ENCODE results near the gene ETAA1.

ETAA1 gene

DNA sequence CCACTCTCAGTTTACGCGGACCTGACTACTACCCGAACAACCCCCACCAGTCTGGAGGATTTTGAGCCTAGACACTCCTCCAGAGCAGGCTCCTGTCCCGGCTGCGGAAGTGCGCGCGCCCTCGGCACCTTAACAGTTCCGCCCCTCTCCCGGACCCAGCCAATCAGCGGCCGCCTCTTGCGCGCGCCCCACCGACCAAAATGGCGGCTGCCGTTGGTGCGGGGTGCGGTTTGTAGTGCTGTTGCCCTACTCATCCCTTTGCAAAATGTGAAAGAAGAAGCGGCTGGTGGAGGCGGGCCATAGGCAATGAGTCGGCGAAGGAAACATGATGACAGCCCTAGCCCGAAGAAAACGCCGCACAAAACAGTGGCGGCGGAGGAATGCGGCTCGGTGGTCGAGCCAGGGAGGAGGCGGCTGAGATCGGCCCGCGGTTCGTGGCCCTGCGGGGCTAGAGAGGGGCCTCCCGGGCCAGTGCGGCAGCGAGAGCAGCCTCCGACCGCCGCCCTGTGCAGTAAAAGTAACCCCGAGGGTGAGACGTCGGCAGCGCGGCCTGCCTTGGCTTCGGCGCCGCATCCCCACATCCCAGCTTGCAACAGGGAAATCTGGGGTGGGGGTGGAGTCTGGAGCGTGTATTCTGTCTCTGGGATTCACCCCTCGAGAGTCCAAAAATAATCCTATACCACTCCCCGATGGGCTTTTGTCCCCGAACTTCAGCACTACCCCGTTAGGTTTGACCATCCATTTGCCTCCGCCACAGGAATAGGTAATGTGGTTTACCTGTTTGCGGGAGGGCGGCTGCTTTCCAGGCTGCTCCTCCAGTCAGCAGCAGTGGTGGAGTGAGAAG is at the start of gene ETAA1:
TSS of gene ETAA1 (plus strand) at position 191 of the 844 bp plus-strand sequence. CDS start at position 307, 116 bp downstream.
- peak within 1 kb of the TSS; percentile 79 for H3K4me3 ChIP-seq (ENCODE audit: low read depth, low read length)
- DNase-seq (ENCODE audit: low read depth, low spot score), result peak; percentile 91
- in situ Hi-C loops (cut with HindIII; ENCODE audit: low sequenced_read_pairs), result no loop called here
- TF ChIP-seq, protein P1, sequence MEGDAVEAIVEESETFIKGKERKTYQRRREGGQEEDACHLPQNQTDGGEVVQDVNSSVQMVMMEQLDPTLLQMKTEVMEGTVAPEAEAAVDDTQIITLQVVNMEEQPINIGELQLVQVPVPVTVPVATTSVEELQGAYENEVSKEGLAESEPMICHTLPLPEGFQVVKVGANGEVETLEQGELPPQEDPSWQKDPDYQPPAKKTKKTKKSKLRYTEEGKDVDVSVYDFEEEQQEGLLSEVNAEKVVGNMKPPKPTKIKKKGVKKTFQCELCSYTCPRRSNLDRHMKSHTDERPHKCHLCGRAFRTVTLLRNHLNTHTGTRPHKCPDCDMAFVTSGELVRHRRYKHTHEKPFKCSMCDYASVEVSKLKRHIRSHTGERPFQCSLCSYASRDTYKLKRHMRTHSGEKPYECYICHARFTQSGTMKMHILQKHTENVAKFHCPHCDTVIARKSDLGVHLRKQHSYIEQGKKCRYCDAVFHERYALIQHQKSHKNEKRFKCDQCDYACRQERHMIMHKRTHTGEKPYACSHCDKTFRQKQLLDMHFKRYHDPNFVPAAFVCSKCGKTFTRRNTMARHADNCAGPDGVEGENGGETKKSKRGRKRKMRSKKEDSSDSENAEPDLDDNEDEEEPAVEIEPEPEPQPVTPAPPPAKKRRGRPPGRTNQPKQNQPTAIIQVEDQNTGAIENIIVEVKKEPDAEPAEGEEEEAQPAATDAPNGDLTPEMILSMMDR (IDR thresholded peaks at IDR 0.05; ENCODE audit: low read depth, low read length), result no peak

- H3K4me3 ChIP-seq (ENCODE audit: low read depth, low read length), result no peak overlapping the region
- TF ChIP-seq, protein P1 (IDR thresholded peaks at IDR 0.05; ENCODE audit: low read depth, low read length), result no peak
- no peak for DNase-seq (ENCODE audit: low read depth, low spot score)
- in situ Hi-C loops (cut with HindIII; ENCODE audit: low sequenced_read_pairs), result no loop called here
Measured at GRCh38 chr2:67366832-67367412, 30.2 kb upstream of the ETAA1 start.

DNA sequence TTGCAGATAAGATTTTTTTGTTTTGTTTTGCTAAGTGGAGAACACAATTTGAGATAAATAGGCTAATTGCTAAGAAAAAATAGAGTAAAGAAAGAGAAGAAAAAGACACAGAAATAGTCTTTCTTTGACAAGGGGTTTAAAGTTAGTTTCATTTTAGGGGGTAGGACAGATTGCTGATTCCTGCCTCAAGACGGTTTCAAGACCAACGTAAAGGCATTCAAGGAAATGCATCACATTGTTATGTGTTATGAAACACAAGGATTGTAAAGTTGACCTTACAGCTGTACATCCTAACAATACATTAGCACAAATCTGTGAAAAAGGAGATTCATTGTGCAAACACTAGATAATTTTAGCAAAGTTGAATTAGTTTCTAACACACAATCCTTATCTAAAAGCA is 22.7 kb upstream of the ETAA1 start:
- no peak overlapping the region for H3K4me3 ChIP-seq (ENCODE audit: low read depth, low read length)
- TF ChIP-seq, protein P1 (IDR thresholded peaks at IDR 0.05; ENCODE audit: low read depth, low read length), result no peak
- no peak for DNase-seq (ENCODE audit: low read depth, low spot score)
- in situ Hi-C loops (cut with HindIII; ENCODE audit: low sequenced_read_pairs), result no loop called here

- H3K4me3 ChIP-seq (ENCODE audit: low read depth, low read length), result no peak overlapping the region
- TF ChIP-seq, protein P1 (IDR thresholded peaks at IDR 0.05; ENCODE audit: low read depth, low read length), result no peak
- in situ Hi-C loops (cut with HindIII; ENCODE audit: low sequenced_read_pairs), result no loop called here
- DNase-seq (ENCODE audit: low read depth, low spot score), result no peak
Measured at GRCh38 chr2:67374949-67375348, 22.2 kb upstream of the ETAA1 start.

DNA sequence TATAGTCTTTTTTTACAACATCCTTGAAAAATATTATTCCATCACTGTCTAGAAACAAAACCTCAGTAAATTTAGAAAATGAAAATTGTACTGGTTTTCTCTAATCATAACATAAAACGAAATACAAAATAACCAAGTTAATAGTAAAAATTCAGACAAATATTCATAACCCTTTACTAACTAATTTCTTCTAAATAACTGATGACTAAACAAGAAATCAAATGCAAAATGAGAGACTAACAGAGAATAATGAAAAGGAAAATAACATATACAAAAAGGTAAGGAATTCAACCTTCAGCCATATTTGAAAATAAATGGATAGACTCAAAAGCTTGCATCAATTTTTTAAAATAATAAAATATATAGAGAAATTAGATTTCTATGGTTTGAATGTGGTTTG is 18.6 kb upstream of the ETAA1 start:
- TF ChIP-seq, protein P1 (IDR thresholded peaks at IDR 0.05; ENCODE audit: low read depth, low read length), result no peak
- no peak overlapping the region for H3K4me3 ChIP-seq (ENCODE audit: low read depth, low read length)
- no peak for DNase-seq (ENCODE audit: low read depth, low spot score)
- in situ Hi-C loops (cut with HindIII; ENCODE audit: low sequenced_read_pairs), result no loop called here

DNA sequence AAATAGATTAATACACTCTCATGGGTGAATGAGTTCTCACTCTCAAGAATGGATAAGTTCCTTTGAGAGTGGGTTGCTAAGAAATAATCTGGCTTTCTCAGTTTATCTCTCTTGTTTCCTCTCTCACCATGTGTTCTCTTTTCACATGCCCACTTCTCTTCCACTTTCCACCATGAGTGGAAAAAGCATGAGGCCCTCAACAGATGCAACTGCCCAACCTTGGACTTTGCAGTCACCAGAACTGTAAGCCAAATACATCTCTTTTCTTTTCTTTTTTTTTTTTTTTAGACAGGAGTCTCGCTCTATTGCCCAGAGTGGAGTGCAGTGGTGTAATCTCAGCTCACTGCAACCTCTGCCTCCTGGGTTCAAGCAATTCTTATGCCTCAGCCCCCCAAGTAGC is 18.1 kb upstream of the ETAA1 start:
- in situ Hi-C loops (cut with HindIII; ENCODE audit: low sequenced_read_pairs), result no loop called here
- H3K4me3 ChIP-seq (ENCODE audit: low read depth, low read length), result no peak overlapping the region
- no peak for DNase-seq (ENCODE audit: low read depth, low spot score)
- TF ChIP-seq, protein P1 (IDR thresholded peaks at IDR 0.05; ENCODE audit: low read depth, low read length), result no peak

All from astrocyte of the spinal cord (primary cell).